Fibroblast of the aortic adventitia (primary cell): ENCODE measurements around the gene HOMER2. TPM values are rescaled to one million over a fixed set of nuclear protein-coding genes. Genes with fewer than 3 reads are reported as not detected.

Source experiments
- DNase-seq: peaks from one replicate; pipeline ENCODE4 v3.0.0-alpha.2; 2010; ENCODE audit warnings: low read depth
- H3K4me3 ChIP-seq: 2 replicates; pipeline ENCODE4 v1.5.1; 2011; ENCODE audit warnings: low read depth, mild to moderate bottlenecking, control low read depth, low read length, moderate library complexity
- CTCF ChIP-seq: IDR thresholded peaks from 2 replicates; pipeline ENCODE4 v1.5.1; 2011; ENCODE audit warnings: mild to moderate bottlenecking, low read length, control low read depth, inconsistent platforms; ENCODE audit not compliant: insufficient read depth
- total RNA-seq: library from RNA; depleted of rRNA; stranded (reverse); fragments of >200 nt; gene quantifications from 2 replicates; pipeline ENCODE4 v1.2.3, GENCODE V29; 2012; ENCODE audit warnings: low replicate concordance

Gene HOMER2
- total RNA-seq, 1 donor: 5.4 TPM

- TF ChIP-seq CTCF: no peak
- no peak overlapping the region for H3K4me3 ChIP-seq
- no peak for DNase-seq
Measured at GRCh38 chr15:82958638-82959037, 6.1 kb upstream of the HOMER2 start.

DNA sequence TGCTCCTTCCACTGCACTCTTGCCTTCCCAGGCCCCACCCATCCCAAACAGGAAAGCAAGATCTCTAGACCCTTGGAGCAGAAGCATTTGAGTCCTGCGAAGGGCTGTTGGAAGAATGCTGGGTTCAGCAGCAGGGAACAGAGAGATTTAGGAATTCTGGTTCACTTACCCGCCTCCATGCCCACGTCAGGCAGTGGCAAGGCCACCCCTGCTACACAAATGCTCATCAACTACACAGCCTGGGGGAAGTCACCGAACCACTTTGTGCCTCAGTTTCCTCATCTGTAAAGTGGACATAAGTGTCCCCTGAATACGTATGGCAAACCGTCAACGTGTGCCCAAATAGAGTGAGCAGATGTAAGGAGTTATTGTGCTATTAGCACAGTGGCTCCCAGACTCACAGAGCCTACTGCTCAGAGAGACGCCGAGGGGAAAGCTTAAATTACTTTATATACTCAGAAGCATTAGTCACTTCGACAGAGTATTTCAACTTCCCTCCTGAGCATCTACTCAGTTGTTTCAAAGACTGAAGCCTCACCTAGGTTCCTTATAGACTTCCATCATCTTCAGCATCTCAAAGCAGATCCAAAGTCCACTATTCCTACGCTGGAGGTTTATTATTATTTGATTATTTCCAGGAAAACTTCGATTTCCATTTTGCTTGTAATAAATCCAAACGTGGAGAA is 905 bp downstream of the HOMER2 start:
- no peak overlapping the region for H3K4me3 ChIP-seq
- DNase-seq: no peak
- no peak for TF ChIP-seq CTCF

GRCh38 chr15:82950746-82951370 is 1.7 kb downstream of the HOMER2 start:
- no peak for TF ChIP-seq CTCF

GRCh38 chr15:82950295-82950694 is 2.2 kb downstream of the HOMER2 start:
- no peak for DNase-seq
- no peak for TF ChIP-seq CTCF
- H3K4me3 ChIP-seq: no peak overlapping the region

More at GRCh38 chr15:82950746-82951370, 1.7 kb downstream of the HOMER2 start:
- no peak for DNase-seq
- no peak overlapping the region for H3K4me3 ChIP-seq

DNA sequence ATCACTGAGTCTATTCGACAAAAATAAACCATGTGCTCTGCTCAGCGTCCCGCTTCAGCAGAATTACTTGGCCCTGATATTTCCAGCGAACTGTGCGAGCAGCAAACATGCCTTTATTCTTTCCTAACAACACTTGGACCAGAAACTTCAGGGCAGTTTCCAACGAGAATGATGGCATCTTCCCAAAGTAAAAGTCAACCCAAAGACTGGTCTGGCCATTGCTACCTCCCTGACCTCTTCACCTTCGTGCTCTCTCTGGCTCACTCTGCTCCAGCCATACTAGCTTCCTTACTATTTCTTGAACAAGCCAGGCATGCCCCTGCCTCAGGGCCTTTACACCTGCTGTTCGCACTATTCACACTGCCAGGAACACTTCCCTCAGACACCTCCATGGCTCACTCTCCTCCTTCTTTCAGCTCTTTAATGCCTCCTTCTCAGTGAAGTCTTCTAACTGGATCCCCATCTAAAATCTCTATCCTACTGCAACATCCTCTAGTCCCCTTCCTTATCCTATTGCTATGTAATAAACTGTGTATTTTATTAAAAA is 6.3 kb downstream of the HOMER2 start:
- no peak for TF ChIP-seq CTCF
- no peak overlapping the region for H3K4me3 ChIP-seq
- no peak for DNase-seq

- H3K4me3 ChIP-seq: no peak overlapping the region
- no peak for TF ChIP-seq CTCF
- no peak for DNase-seq
Measured at GRCh38 chr15:82945326-82945725, 7.2 kb downstream of the HOMER2 start.

DNA sequence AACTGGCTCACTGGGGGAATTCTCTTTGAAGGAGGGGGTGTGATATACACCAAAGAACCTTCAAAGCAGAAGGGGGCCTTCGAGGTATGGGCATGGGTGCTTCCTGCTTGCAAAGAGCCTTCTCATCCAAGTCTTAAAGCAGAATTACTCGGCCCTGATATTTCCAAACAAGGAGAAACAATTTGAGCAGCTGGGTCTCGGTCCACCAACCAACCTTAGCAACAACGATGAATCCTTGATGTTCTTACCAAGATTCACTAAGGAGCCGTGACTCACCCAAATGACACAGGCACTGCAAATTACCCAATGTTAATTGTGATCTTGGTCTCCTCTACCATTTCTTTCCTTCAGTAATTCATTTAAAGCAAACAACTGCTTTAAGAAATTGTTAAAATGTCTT is 7.7 kb downstream of the HOMER2 start:
- H3K4me3 ChIP-seq: no peak overlapping the region
- TF ChIP-seq CTCF: no peak
- DNase-seq: no peak
